ENCODE measurements around the gene CTNNA3.

DNA sequence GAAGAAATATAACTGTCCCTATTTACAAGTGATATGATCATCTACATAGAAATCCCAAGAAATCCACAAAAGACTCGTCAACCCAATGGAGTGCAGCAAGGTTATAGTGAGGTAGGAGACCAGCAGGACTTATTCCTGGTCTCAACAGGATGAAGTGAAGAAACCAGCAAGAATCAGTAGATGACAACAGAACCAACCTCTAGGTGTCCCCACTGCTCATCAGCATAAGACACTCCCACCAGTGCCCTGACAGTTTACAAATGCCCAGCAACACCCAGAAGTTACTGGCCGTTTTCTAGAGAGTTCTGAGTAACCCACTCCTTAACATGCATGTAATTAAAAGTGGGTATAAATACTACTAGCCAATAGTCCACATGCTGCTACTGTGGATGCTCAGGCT is 1240.7 kb downstream of the CTNNA3 start:
- TF ChIP-seq SMC3 (IDR thresholded peaks at IDR 0.05; ENCODE audit: low read depth, low read length) (no peak), POLR2A (IDR thresholded peaks at IDR 0.05; ENCODE audit: low read depth, low read length) (no peak), CHD1 (IDR thresholded peaks at IDR 0.05; ENCODE audit: low read depth, low read length) (no peak), CEBPB (IDR thresholded peaks at IDR 0.05; ENCODE audit: low read depth, low read length) (no peak), FOS (IDR thresholded peaks at IDR 0.05; ENCODE audit: low read depth, low read length) (no peak)
- TF ChIP-seq, protein P1, sequence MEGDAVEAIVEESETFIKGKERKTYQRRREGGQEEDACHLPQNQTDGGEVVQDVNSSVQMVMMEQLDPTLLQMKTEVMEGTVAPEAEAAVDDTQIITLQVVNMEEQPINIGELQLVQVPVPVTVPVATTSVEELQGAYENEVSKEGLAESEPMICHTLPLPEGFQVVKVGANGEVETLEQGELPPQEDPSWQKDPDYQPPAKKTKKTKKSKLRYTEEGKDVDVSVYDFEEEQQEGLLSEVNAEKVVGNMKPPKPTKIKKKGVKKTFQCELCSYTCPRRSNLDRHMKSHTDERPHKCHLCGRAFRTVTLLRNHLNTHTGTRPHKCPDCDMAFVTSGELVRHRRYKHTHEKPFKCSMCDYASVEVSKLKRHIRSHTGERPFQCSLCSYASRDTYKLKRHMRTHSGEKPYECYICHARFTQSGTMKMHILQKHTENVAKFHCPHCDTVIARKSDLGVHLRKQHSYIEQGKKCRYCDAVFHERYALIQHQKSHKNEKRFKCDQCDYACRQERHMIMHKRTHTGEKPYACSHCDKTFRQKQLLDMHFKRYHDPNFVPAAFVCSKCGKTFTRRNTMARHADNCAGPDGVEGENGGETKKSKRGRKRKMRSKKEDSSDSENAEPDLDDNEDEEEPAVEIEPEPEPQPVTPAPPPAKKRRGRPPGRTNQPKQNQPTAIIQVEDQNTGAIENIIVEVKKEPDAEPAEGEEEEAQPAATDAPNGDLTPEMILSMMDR (conservative IDR thresholded peaks at IDR 0.05; ENCODE audit: low read depth, low read length) = no peak
- TF ChIP-seq, protein P2, sequence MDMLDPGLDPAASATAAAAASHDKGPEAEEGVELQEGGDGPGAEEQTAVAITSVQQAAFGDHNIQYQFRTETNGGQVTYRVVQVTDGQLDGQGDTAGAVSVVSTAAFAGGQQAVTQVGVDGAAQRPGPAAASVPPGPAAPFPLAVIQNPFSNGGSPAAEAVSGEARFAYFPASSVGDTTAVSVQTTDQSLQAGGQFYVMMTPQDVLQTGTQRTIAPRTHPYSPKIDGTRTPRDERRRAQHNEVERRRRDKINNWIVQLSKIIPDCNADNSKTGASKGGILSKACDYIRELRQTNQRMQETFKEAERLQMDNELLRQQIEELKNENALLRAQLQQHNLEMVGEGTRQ (IDR thresholded peaks at IDR 0.05; ENCODE audit: low read depth, low read length) = no peak
